ENCODE results near the gene DENND1A. TPM values are rescaled to one million over a fixed set of nuclear protein-coding genes. Genes with fewer than 3 reads are reported as not detected.

DENND1A gene
- total and polyA plus RNA-seq, 2 experiments from 2014 or later, result 13.1 to 28.7 TPM

DNA sequence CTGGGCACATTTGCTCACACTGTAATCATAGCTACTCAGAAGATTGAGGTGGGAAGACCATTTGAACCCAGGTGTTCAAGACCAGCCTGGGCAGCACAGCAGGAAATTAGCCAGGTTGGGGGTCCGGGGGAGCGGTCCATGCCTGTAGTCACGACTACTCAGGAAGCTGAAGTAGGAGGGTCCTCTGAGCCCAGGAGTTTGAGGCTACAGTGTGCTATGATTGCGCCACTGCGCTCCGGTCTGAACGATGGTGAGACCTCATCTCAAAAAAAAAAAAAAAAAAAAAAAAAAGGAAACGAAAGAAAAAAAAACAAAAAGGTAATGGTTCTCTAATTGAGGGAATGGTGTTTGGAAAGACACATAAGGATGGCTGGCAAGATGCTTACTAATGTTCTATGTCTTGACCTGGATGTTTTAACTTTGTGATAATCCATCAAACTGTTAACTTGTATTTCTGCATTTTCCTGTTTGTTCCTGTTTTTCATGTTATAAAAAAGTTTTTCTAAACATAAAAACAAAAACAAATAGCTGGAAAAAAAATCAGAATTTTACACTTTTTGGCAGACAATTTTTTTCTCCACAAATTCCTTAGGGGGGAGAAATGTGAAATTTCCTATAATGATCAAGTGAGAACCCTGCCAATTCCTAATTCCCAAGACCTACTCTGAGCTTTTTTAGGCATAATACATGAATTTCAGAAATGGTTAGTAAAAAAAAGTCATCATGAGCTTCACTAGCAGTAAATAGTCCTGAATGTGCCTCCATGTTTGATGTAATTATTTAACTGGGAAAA lies 96.9 kb downstream of the DENND1A start (continued):
- TF ChIP-seq, protein P1, sequence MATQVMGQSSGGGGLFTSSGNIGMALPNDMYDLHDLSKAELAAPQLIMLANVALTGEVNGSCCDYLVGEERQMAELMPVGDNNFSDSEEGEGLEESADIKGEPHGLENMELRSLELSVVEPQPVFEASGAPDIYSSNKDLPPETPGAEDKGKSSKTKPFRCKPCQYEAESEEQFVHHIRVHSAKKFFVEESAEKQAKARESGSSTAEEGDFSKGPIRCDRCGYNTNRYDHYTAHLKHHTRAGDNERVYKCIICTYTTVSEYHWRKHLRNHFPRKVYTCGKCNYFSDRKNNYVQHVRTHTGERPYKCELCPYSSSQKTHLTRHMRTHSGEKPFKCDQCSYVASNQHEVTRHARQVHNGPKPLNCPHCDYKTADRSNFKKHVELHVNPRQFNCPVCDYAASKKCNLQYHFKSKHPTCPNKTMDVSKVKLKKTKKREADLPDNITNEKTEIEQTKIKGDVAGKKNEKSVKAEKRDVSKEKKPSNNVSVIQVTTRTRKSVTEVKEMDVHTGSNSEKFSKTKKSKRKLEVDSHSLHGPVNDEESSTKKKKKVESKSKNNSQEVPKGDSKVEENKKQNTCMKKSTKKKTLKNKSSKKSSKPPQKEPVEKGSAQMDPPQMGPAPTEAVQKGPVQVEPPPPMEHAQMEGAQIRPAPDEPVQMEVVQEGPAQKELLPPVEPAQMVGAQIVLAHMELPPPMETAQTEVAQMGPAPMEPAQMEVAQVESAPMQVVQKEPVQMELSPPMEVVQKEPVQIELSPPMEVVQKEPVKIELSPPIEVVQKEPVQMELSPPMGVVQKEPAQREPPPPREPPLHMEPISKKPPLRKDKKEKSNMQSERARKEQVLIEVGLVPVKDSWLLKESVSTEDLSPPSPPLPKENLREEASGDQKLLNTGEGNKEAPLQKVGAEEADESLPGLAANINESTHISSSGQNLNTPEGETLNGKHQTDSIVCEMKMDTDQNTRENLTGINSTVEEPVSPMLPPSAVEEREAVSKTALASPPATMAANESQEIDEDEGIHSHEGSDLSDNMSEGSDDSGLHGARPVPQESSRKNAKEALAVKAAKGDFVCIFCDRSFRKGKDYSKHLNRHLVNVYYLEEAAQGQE (IDR thresholded peaks at IDR 0.05; ENCODE audit: unreplicated experiment), result no peak
- TF ChIP-seq, protein P2, sequence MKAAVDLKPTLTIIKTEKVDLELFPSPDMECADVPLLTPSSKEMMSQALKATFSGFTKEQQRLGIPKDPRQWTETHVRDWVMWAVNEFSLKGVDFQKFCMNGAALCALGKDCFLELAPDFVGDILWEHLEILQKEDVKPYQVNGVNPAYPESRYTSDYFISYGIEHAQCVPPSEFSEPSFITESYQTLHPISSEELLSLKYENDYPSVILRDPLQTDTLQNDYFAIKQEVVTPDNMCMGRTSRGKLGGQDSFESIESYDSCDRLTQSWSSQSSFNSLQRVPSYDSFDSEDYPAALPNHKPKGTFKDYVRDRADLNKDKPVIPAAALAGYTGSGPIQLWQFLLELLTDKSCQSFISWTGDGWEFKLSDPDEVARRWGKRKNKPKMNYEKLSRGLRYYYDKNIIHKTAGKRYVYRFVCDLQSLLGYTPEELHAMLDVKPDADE (IDR thresholded peaks at IDR 0.05), result no peak
- TF ChIP-seq ZNF331 (CRISPR knock-in tag; IDR thresholded peaks at IDR 0.05; ENCODE audit: low read depth) (no peak), EZH2 (IDR thresholded peaks at IDR 0.05; ENCODE audit: low read depth, unreplicated experiment) (no peak), STAT1 (IDR thresholded peaks at IDR 0.05; ENCODE audit: unreplicated experiment) (no peak), POLR2AphosphoS5 (IDR thresholded peaks at IDR 0.05; ENCODE audit: low read depth) (no peak), ZNF114 (CRISPR knock-in tag; IDR thresholded peaks at IDR 0.05) (no peak), NANOG (IDR thresholded peaks at IDR 0.05; ENCODE audit: borderline replicate concordance) (no peak), EZH2phosphoT487 (IDR thresholded peaks at IDR 0.05; ENCODE audit: unreplicated experiment) (no peak), CREB1 (CRISPR knock-in tag; IDR thresholded peaks at IDR 0.05; ENCODE audit: low read depth) (no peak)
- TF ChIP-seq, protein P3, sequence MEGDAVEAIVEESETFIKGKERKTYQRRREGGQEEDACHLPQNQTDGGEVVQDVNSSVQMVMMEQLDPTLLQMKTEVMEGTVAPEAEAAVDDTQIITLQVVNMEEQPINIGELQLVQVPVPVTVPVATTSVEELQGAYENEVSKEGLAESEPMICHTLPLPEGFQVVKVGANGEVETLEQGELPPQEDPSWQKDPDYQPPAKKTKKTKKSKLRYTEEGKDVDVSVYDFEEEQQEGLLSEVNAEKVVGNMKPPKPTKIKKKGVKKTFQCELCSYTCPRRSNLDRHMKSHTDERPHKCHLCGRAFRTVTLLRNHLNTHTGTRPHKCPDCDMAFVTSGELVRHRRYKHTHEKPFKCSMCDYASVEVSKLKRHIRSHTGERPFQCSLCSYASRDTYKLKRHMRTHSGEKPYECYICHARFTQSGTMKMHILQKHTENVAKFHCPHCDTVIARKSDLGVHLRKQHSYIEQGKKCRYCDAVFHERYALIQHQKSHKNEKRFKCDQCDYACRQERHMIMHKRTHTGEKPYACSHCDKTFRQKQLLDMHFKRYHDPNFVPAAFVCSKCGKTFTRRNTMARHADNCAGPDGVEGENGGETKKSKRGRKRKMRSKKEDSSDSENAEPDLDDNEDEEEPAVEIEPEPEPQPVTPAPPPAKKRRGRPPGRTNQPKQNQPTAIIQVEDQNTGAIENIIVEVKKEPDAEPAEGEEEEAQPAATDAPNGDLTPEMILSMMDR (conservative IDR thresholded peaks at IDR 0.05; ENCODE audit: low read depth in 2 of 2), result no peak

DNA sequence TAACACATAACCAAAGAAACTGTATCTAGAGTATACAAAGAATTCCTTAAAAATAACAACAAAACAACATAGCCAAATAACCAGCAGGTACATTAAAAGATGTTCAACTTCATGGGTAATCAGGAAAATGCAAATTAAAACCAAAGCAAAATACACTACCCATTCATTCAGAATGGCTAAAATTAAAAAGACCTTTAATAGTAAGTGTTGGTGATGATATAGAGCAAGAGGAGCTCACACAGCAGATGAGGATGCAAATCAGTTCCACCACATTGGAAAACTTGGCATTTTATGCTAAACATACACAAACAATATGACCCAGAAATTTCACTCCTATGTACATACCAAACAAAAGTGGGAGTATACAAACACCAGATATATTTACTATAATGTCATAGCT lies 97.8 kb downstream of the DENND1A start:
- no peaks in the 10 kb centered on the region for H4K20me1 ChIP-seq (replicated peaks; ENCODE audit: insufficient read depth)
- no peaks in the 10 kb centered on the region for H3F3A ChIP-seq (replicated peaks; ENCODE audit: low read depth)
- H3K9me3 Mint-ChIP-seq, result peaks cover 23% of the 10 kb centered on the region
- H3K4me3 ChIP-seq, result no peak overlapping the region
- H3K4me3 Mint-ChIP-seq, result no peak overlapping the region
- H3K9me2 ChIP-seq (ENCODE audit: insufficient read depth), result no peaks in the 10 kb centered on the region
- DNase-seq (ENCODE audit: low spot score) (no peak), ATAC-seq (no peak)
- H3K27me3 ChIP-seq (ENCODE audit: insufficient read depth), result no peaks in the 10 kb centered on the region
- H3K36me3 Mint-ChIP-seq (ENCODE audit: low read depth), result peaks cover 33% of the 10 kb centered on the region
- peaks cover 28% of the 10 kb centered on the region for H3K4me1 ChIP-seq (ENCODE audit: insufficient read depth)
- H3K4me1 Mint-ChIP-seq, result peaks cover 32% of the 10 kb centered on the region
- H3K27me3 Mint-ChIP-seq (ENCODE audit: insufficient read depth, low read depth, poor library complexity), result no peaks in the 10 kb centered on the region
- H3K36me3 ChIP-seq (ENCODE audit: insufficient read depth), result no peaks in the 10 kb centered on the region
- H3K4me2 ChIP-seq, result no peak overlapping the region
- H3K27ac Mint-ChIP-seq, result no peak overlapping the region
- TF ChIP-seq ZNF114 (CRISPR knock-in tag; IDR thresholded peaks at IDR 0.05) (no peak), POLR2AphosphoS5 (IDR thresholded peaks at IDR 0.05; ENCODE audit: low read depth) (no peak), JUNB (IDR thresholded peaks at IDR 0.05; ENCODE audit: unreplicated experiment) (no peak), ZNF331 (CRISPR knock-in tag; IDR thresholded peaks at IDR 0.05; ENCODE audit: low read depth) (no peak), CREB1 (CRISPR knock-in tag; IDR thresholded peaks at IDR 0.05; ENCODE audit: low read depth) (no peak), EZH2phosphoT487 (IDR thresholded peaks at IDR 0.05; ENCODE audit: unreplicated experiment) (no peak), EZH2 (IDR thresholded peaks at IDR 0.05; ENCODE audit: low read depth, unreplicated experiment) (no peak)
- TF ChIP-seq, protein P2 (IDR thresholded peaks at IDR 0.05), result no peak
- H3K79me2 ChIP-seq (replicated peaks; ENCODE audit: insufficient read depth), result peaks cover 28% of the 10 kb centered on the region
- H3K27ac ChIP-seq (ENCODE audit: low read depth), result no peak overlapping the region
- H2AFZ ChIP-seq, result no peak overlapping the region
